Spinal cord (tissue), 10 donors: ENCODE results near the gene KLHDC7B. TPM values are rescaled to one million over a fixed set of nuclear protein-coding genes. Genes with fewer than 3 reads are reported as not detected.
A peak's percentile ranks its signal among the peaks of the same experiment; 100 is the strongest.

Source experiments
- DNase-seq, 6 donors: peaks; one replicate each; pipeline versions ENCODE4 v3.0.0 to v3.0.0-alpha.2; 2013 to 2015; ENCODE audit warnings: low spot score in 6 of 6, low read depth in 4 of 6
- H3K27ac ChIP-seq: one replicate; pipeline ENCODE4 v1.5.1; 2013; ENCODE audit warnings: low read depth, low read length, control low read depth
- H3K27me3 ChIP-seq: one replicate; pipeline ENCODE4 v1.6.1; 2013; ENCODE audit warnings: low read length; ENCODE audit not compliant: control insufficient read depth, insufficient read depth
- H3K36me3 ChIP-seq: one replicate; pipeline ENCODE4 v1.6.1; 2013; ENCODE audit warnings: low read length; ENCODE audit not compliant: control insufficient read depth, insufficient read depth
- H3K4me1 ChIP-seq: one replicate; pipeline ENCODE4 v1.6.1; 2013; ENCODE audit warnings: low read length; ENCODE audit not compliant: control insufficient read depth, insufficient read depth
- H3K4me3 ChIP-seq: one replicate; pipeline ENCODE4 v1.5.1; 2013; ENCODE audit warnings: low read depth, low read length, control low read depth
- H3K9me3 ChIP-seq: one replicate; pipeline ENCODE4 v1.6.1; 2013; ENCODE audit warnings: low read length; ENCODE audit not compliant: control insufficient read depth, insufficient read depth
- WGBS: methylation state at CpG from one replicate; pipeline ENCODE4 v1.1.5; 2013; ENCODE audit warnings: missing lambda C conversion rate; ENCODE audit not compliant: insufficient coverage; 5-methylcytosine and 5-hydroxymethylcytosine counted together
- polyA plus RNA-seq, 2 donors: library from polyadenylated mRNA; unstranded; fragments of 120-200 nt; gene quantifications; one replicate each; pipeline ENCODE4 v1.2.1, GENCODE V29; 2013; ENCODE audit not compliant: insufficient read length in 2 of 2
- total RNA-seq, 2 donors: library from RNA; depleted of rRNA in 1 of 2; stranded (reverse); fragments of 120-200 nt in 1 of 2; fragments of >200 nt in 1 of 2; gene quantifications; one replicate each; pipeline versions ENCODE4 v1.2.3 to v1.2.4, GENCODE V29; 2013 to 2014
- donor health status: healthy.

Gene KLHDC7B
- total and polyA plus RNA-seq, 4 donors = 0.06 to 0.22 TPM; not detected in 2

DNA sequence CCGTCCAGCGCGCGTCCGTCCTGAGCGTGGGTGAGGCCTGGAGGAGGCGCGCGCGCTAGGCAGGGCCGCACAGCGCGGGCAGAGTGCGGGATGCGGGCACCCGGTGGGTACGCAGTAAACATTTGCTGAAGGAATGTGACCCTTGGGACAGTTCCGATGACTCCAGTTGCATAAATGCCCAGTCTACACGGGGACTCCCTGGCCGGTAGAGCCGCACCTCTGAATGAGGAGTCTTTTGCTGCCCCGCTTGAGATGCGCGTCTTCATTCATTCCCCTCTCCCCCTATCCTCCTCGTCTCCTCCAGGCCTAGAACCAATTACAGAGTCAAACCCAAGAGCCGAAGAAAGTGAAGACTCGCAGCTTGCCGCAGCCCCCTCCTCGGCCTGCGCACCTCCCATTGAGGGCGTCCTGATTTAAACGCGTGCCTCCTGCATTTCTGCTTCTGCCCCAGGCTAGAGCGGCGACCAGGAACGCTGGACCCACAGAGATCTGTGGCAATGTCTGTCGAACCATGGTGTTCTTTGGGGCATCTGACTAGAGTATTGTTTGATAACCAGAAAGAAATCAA, 37.7 kb downstream of the KLHDC7B start:
- DNase-seq = no peak
- no peak overlapping the region for H3K27ac ChIP-seq

DNA sequence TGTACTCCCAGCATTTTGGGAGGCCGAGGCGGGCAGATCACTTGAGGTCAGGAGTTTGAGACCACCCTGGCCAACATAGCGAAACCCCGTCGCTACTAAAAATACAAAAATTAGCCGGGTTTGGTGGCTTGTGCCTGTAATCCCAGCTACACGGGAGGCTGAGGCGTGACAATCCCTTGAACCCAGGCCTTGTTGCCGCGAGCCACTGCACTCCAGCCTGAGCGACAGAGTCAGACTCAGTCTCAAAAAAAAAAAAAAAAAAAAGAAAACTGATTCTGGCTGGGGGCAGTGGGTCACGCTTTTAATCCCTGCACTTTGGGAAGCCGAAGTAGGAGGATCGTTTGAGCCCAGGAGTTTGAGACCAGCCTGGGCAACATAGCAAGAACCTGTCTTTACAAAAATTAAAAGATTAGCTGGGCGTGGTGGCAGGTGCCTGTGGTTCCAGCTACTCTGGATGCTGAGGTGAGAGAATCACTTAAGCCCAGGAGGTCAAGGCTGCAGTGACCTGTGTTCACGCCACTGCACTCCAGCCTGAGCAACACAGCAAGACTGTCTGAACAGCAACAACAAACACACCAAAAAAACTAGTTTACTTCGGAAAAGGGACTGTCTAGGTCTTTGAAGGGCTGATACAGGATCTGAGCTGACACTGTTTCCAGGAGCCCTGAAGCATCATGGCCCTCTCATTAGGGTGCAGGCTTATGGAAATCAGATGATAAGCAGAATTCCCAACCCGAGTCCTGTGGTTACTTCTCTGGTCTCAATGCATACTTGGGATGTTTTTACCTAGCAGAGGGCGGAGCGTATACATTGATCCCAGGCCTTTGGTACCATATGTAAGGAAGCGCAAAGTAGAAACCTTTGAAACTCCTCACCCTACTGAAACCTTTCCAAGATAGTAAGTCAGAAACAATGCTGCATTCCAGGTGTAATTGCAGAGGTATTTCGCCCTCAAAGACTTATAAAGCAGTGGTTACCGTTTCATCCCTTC, 38.7 kb downstream of the KLHDC7B start:
- Histone ChIP-seq H3K27me3 (no peaks in the 10 kb centered on the region), H3K36me3 (peaks cover 26% of the 10 kb centered on the region), H3K9me3 (no peaks in the 10 kb centered on the region), H3K4me3 (no peak overlapping the region), H3K27ac (no peak overlapping the region), H3K4me1 (peaks cover 23% of the 10 kb centered on the region)
- DNase-seq = no peak
- 95% methylated on average over 19 of the region's 23 CpGs for WGBS

More for the DNA sequence above, 37.7 kb downstream of the KLHDC7B start:
- WGBS = 6% methylated on average over 37 of the region's 37 CpGs
- Histone ChIP-seq H3K36me3 (peaks cover 36% of the 10 kb centered on the region), H3K4me1 (peaks cover 34% of the 10 kb centered on the region), H3K9me3 (no peaks in the 10 kb centered on the region), H3K4me3 (peak overlapping the region; percentile 49), H3K27me3 (no peaks in the 10 kb centered on the region)

DNA sequence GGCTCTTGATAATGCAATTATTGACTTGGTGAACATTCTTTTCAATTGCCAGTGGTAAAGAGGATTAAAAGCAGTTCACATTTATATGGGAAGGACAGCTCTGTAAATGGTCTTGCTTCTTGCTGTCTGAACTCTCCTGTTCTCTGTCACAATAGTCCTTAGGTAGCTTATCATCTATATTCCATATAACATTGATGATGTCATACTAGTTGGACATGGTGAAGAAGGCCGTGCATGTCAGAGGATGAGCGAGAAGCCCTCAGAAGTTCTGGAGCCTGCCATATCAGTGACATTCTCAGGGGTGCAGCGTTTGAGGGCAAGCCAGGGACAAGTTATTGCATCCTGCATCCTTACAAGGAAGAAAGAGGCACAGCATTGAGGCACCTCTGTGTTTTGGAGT, 39.5 kb downstream of the KLHDC7B start:
- no peaks in the 10 kb centered on the region for H3K27me3 ChIP-seq
- H3K4me1 ChIP-seq = peaks cover 21% of the 10 kb centered on the region
- H3K27ac ChIP-seq = no peak overlapping the region
- no peak overlapping the region for H3K4me3 ChIP-seq
- peaks cover 17% of the 10 kb centered on the region for H3K36me3 ChIP-seq
- DNase-seq = no peak
- H3K9me3 ChIP-seq = no peaks in the 10 kb centered on the region
- WGBS = 94% methylated on average over 2 of the region's 3 CpGs

DNA sequence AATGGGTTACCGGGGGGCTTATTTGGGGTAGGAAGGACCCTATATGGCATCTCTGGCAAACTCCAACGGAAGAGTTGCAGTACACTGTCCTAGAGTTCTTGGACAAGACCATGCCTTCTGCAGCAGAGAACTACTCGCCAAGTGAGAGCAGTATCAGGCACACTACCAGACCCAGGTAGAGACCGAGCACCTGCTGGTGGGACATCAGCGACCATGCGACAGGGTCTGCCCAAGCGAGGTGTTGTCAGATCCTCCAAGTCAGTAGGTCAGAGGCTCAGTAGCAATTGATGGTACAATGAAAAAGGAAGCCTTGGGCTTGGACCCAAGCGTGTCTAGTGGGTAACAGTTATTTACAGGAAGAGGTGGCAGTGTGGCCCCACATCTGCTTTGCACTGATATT, 40.1 kb downstream of the KLHDC7B start:
- Histone ChIP-seq H3K9me3 (no peaks in the 10 kb centered on the region), H3K27ac (no peak overlapping the region), H3K4me1 (peaks cover 21% of the 10 kb centered on the region), H3K36me3 (peaks cover 13% of the 10 kb centered on the region), H3K4me3 (no peak overlapping the region), H3K27me3 (no peaks in the 10 kb centered on the region)
- 97% methylated on average over 8 of the region's 8 CpGs for WGBS
- DNase-seq = no peak

DNA sequence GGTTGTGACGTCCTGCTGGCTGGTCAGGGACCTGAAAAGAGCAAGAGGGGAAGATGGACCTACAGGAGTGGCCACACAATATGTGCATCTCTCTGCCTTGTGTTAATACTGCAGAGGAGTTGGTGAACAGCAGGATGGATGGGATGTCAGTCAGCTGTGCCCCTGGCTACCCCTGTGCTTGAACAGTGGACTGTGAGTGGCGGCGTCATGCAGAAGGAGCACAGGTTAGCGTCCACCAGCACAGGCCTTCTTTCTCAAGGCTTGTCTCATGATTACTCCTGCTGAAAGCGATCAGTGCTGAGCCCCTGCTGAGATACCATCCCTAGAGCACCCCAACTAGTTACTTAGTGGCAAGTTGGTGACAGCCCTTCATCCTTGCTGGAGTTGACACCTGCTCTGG, 40.7 kb downstream of the KLHDC7B start:
- DNase-seq = no peak
- Histone ChIP-seq H3K4me3 (no peak overlapping the region), H3K36me3 (peaks cover 7% of the 10 kb centered on the region), H3K27me3 (no peaks in the 10 kb centered on the region), H3K4me1 (peaks cover 16% of the 10 kb centered on the region), H3K27ac (no peak overlapping the region), H3K9me3 (no peaks in the 10 kb centered on the region)
- 85% methylated on average over 5 of the region's 5 CpGs for WGBS

- no peak overlapping the region for H3K27ac ChIP-seq
- no peaks in the 10 kb centered on the region for H3K27me3 ChIP-seq
- DNase-seq = no peak
- peaks cover 3% of the 10 kb centered on the region for H3K36me3 ChIP-seq
- H3K4me3 ChIP-seq = no peak overlapping the region
- peaks cover 9% of the 10 kb centered on the region for H3K4me1 ChIP-seq
- H3K9me3 ChIP-seq = no peaks in the 10 kb centered on the region
- 84% methylated on average over 5 of the region's 5 CpGs for WGBS
Observed at GRCh38 chr22:50587407-50587806, 41.7 kb downstream of the KLHDC7B start.

DNA sequence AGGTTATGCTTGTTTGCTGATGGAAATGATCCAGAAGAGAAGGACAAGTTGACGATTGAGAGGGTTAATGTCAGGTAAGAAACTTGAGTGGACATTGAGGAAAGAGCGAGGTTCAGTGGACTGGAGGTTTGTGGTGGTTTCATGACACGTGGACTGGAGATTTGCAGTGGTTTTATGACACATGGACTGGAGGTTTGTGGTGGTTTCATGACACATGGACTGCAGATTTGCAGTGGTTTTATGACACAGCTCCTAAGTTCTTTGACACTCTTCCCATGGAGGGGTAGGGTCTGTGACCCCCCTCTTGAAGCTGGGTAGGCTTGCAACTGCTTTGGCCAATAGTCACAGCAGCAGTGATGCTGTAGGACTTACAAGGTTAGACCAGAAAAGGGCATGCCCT, 49.5 kb downstream of the KLHDC7B start:
- 97% methylated on average over 3 of the region's 3 CpGs for WGBS
- Histone ChIP-seq H3K27ac (no peak overlapping the region), H3K4me3 (no peak overlapping the region), H3K4me1 (peaks cover 8% of the 10 kb centered on the region), H3K27me3 (no peaks in the 10 kb centered on the region), H3K9me3 (no peaks in the 10 kb centered on the region), H3K36me3 (peaks cover 7% of the 10 kb centered on the region)
- DNase-seq = no peak

GRCh38 chr22:50597097-50597496, 51.4 kb downstream of the KLHDC7B start:
- H3K27ac ChIP-seq = no peak overlapping the region
- no peaks in the 10 kb centered on the region for H3K9me3 ChIP-seq
- WGBS = 92% methylated on average over 4 of the region's 5 CpGs
- H3K27me3 ChIP-seq = no peaks in the 10 kb centered on the region
- H3K4me3 ChIP-seq = no peak overlapping the region
- no peak for DNase-seq
- H3K36me3 ChIP-seq = peaks cover 7% of the 10 kb centered on the region
- peaks cover 20% of the 10 kb centered on the region for H3K4me1 ChIP-seq

- Histone ChIP-seq H3K4me3 (peak overlapping the region; percentile 26), H3K36me3 (peaks cover 28% of the 10 kb centered on the region), H3K4me1 (peaks cover 29% of the 10 kb centered on the region), H3K9me3 (no peaks in the 10 kb centered on the region), H3K27me3 (no peaks in the 10 kb centered on the region), H3K27ac (no peak overlapping the region)
- 5% methylated on average over 44 of the region's 52 CpGs for WGBS
- DNase-seq = peak in 2 of 6 donors; percentile 37 to 63
Observed at GRCh38 chr22:50599816-50600455, 54.2 kb downstream of the KLHDC7B start.
